HEK293 (cell line): ENCODE data around the gene FHIT.

Experiments
- CTCF ChIA-PET: fragments of 350-600 bp; formaldehyde crosslinking; extraction: SDS; loops from one replicate; lab custom pipeline; 2021; ENCODE audit warnings: antibody characterized with exemption; lab: Yijun Ruan, JAX
- POLR2A ChIA-PET: fragments of 300-600 bp; formaldehyde crosslinking; extraction: SDS; loops from one replicate; lab custom pipeline; 2020; ENCODE audit warnings: antibody characterized with exemption, inconsistent platforms; lab: Yijun Ruan, JAX
- H3K27ac ChIP-seq: fragments of 200-500 bp; sonication (Bioruptor generic); 2 replicates; pipeline ENCODE4 v1.5.1; 2014; ENCODE audit warnings: low read depth, low read length, control low read depth, inconsistent platforms; ENCODE audit errors: extremely low read depth
- H3K36me3 ChIP-seq, 2 experiments: fragments of 200-500 bp in 1 of 2; sonication (Bioruptor generic) in 1 of 2; 1 replicate in 1 of 2; 2 replicates in 1 of 2; pipeline ENCODE4 v1.5.1; 2014 to 2017; ENCODE audit warnings: inconsistent platforms in 2 of 2, low read length in 2 of 2; ENCODE audit not compliant: control insufficient read depth in 2 of 2, insufficient read depth in 1 of 2
- H3K4me1 ChIP-seq: fragments of 200-500 bp; sonication (Bioruptor generic); 2 replicates; pipeline ENCODE4 v1.5.1; 2014; ENCODE audit warnings: mild to moderate bottlenecking, low read length, inconsistent platforms; ENCODE audit not compliant: control insufficient read depth, insufficient read depth
- H3K4me3 ChIP-seq: 2 replicates; pipeline ENCODE4 v1.5.1; 2011; ENCODE audit warnings: low read depth, mild to moderate bottlenecking, control low read depth, low read length, moderate library complexity
- H3K9me3 ChIP-seq: fragments of 200-500 bp; sonication (Bioruptor generic); 2 replicates; pipeline ENCODE4 v1.5.1; 2014; ENCODE audit warnings: low read depth, low read length, inconsistent platforms; ENCODE audit not compliant: control insufficient read depth, insufficient read depth
- GFI1B ChIP-seq: fragments of 450-650 bp; formaldehyde crosslinking; IDR thresholded peaks from 2 replicates; pipeline ENCODE4 v1.5.1; 2016; ENCODE audit warnings: missing biosample characterization, missing genetic modification characterization
- KLF9 ChIP-seq: fragments of 450-650 bp; formaldehyde crosslinking; IDR thresholded peaks from 2 replicates; pipeline ENCODE4 v1.5.1; 2016; ENCODE audit warnings: missing biosample characterization, missing genetic modification characterization, low read depth
- MYNN ChIP-seq: fragments of 450-650 bp; formaldehyde crosslinking; IDR thresholded peaks from 2 replicates; pipeline ENCODE4 v1.5.1; 2016; ENCODE audit warnings: missing biosample characterization, missing genetic modification characterization, borderline replicate concordance
- PBX3 ChIP-seq: sonication (generic); formaldehyde crosslinking; IDR thresholded peaks from 2 replicates; pipeline ENCODE4 v1.8.1; 2022; ENCODE audit warnings: mild to moderate bottlenecking, moderate library complexity, missing genetic modification reagents
- PRDM10 ChIP-seq: fragments of 450-650 bp; formaldehyde crosslinking; IDR thresholded peaks from 2 replicates; pipeline ENCODE4 v1.5.1; 2016; ENCODE audit warnings: missing biosample characterization, missing genetic modification characterization
- PRDM4 ChIP-seq: fragments of 450-650 bp; formaldehyde crosslinking; IDR thresholded peaks from 2 replicates; pipeline ENCODE4 v1.5.1; 2017; ENCODE audit warnings: missing biosample characterization, missing genetic modification characterization
- RBAK ChIP-seq: fragments of 450-650 bp; formaldehyde crosslinking; IDR thresholded peaks from 2 replicates; pipeline ENCODE4 v1.5.1; 2016; ENCODE audit warnings: missing biosample characterization, missing genetic modification characterization
- SETDB1 ChIP-seq: IDR thresholded peaks from one replicate; pipeline ENCODE4 v1.6.1; 2017; ENCODE audit warnings: mild to moderate bottlenecking, low read length, moderate library complexity, mixed read lengths; ENCODE audit not compliant: insufficient read length
- SP2 ChIP-seq: fragments of 450-650 bp; formaldehyde crosslinking; IDR thresholded peaks from 2 replicates; pipeline ENCODE4 v1.5.1; 2016; ENCODE audit warnings: missing biosample characterization, missing genetic modification characterization
- SP7 ChIP-seq: fragments of 450-650 bp; formaldehyde crosslinking; IDR thresholded peaks from 2 replicates; pipeline ENCODE4 v1.5.1; 2016; ENCODE audit warnings: missing biosample characterization, missing genetic modification characterization
- TRIM28 ChIP-seq: IDR thresholded peaks from 2 replicates; pipeline ENCODE4 v1.6.1; 2011; ENCODE audit warnings: low read length, control low read depth, borderline replicate concordance
- ZBTB20 ChIP-seq: fragments of 450-650 bp; formaldehyde crosslinking; IDR thresholded peaks from 2 replicates; pipeline ENCODE4 v1.5.1; 2016; ENCODE audit warnings: missing biosample characterization, missing genetic modification characterization
- ZBTB44 ChIP-seq: fragments of 450-650 bp; IDR thresholded peaks from 2 replicates; pipeline ENCODE4 v1.5.1; 2018; ENCODE audit warnings: missing biosample characterization, mild to moderate bottlenecking, missing genetic modification characterization
- ZEB2 ChIP-seq: fragments of 450-650 bp; formaldehyde crosslinking; IDR thresholded peaks from 2 replicates; pipeline ENCODE4 v1.5.1; 2016; ENCODE audit warnings: missing biosample characterization, missing genetic modification characterization
- ZNF132 ChIP-seq: fragments of 450-650 bp; formaldehyde crosslinking; IDR thresholded peaks from 2 replicates; pipeline ENCODE4 v1.5.1; 2017; ENCODE audit warnings: missing biosample characterization, missing genetic modification characterization, borderline replicate concordance
- ZNF239 ChIP-seq: fragments of 450-650 bp; formaldehyde crosslinking; IDR thresholded peaks from 2 replicates; pipeline ENCODE4 v1.5.1; 2016; ENCODE audit warnings: missing biosample characterization, missing genetic modification characterization
- ZNF280D ChIP-seq: fragments of 450-650 bp; formaldehyde crosslinking; IDR thresholded peaks from 2 replicates; pipeline ENCODE4 v1.5.1; 2016; ENCODE audit warnings: missing biosample characterization, missing genetic modification characterization
- ZNF324 ChIP-seq: fragments of 450-650 bp; formaldehyde crosslinking; IDR thresholded peaks from 2 replicates; pipeline ENCODE4 v1.5.1; 2016; ENCODE audit warnings: missing biosample characterization, missing genetic modification characterization
- ZNF366 ChIP-seq: fragments of 450-650 bp; formaldehyde crosslinking; conservative IDR thresholded peaks from 2 replicates; pipeline ENCODE4 v1.5.1; 2016; ENCODE audit warnings: missing biosample characterization, missing genetic modification characterization
- ZNF404 ChIP-seq: fragments of 450-650 bp; formaldehyde crosslinking; IDR thresholded peaks from 2 replicates; pipeline ENCODE4 v1.5.1; 2017; ENCODE audit warnings: missing biosample characterization, missing genetic modification characterization
- ZNF48 ChIP-seq: fragments of 450-650 bp; formaldehyde crosslinking; IDR thresholded peaks from 2 replicates; pipeline ENCODE4 v1.5.1; 2016; ENCODE audit warnings: missing biosample characterization, missing genetic modification characterization
- ZNF514 ChIP-seq: fragments of 450-650 bp; formaldehyde crosslinking; IDR thresholded peaks from 2 replicates; pipeline ENCODE4 v1.5.1; 2016; ENCODE audit warnings: missing biosample characterization, missing genetic modification characterization
- ZNF521 ChIP-seq: fragments of 450-650 bp; formaldehyde crosslinking; IDR thresholded peaks from 2 replicates; pipeline ENCODE4 v1.5.1; 2017; ENCODE audit warnings: missing biosample characterization, mild to moderate bottlenecking, missing genetic modification characterization
- ZNF707 ChIP-seq: fragments of 450-650 bp; formaldehyde crosslinking; IDR thresholded peaks from 2 replicates; pipeline ENCODE4 v1.5.1; 2016; ENCODE audit warnings: missing biosample characterization, missing genetic modification characterization
- ZNF830 ChIP-seq: fragments of 450-650 bp; IDR thresholded peaks from 2 replicates; pipeline ENCODE4 v1.5.0; 2018; ENCODE audit warnings: missing biosample characterization, missing genetic modification characterization, low read depth, mild to moderate bottlenecking, moderate library complexity
- ZSCAN23 ChIP-seq: fragments of 450-650 bp; formaldehyde crosslinking; IDR thresholded peaks from 2 replicates; pipeline ENCODE4 v1.5.1; 2016; ENCODE audit warnings: missing biosample characterization, missing genetic modification characterization

Gene FHIT

GRCh38 chr3:59831394-59831793 is 1419.9 kb downstream of the FHIT start:
- CTCF ChIA-PET: no interaction called here
- TF ChIP-seq ZNF521 (no peak), ZNF404 (no peak), ZNF239 (tag by site-specific recombination) (no peak), RBAK (no peak), ZEB2 (no peak), ZNF707 (tag by site-specific recombination) (no peak), ZNF324 (tag by site-specific recombination) (no peak), ZNF366 (tag by site-specific recombination) (no peak), PRDM4 (tag by site-specific recombination) (no peak)
- Histone ChIP-seq H3K9me3 (no peaks in the 10 kb centered on the region), H3K36me3 (no peaks in the 10 kb centered on the region), H3K27ac (no peak overlapping the region), H3K4me3 (no peak overlapping the region), H3K4me1 (no peaks in the 10 kb centered on the region)
- POLR2A ChIA-PET: no interaction called here

- Histone ChIP-seq H3K4me3 (no peak overlapping the region), H3K36me3 (no peaks in the 10 kb centered on the region), H3K4me1 (no peaks in the 10 kb centered on the region), H3K9me3 (no peaks in the 10 kb centered on the region), H3K27ac (no peak overlapping the region)
- ChIA-PET CTCF (no interaction called here), POLR2A (no interaction called here)
- TF ChIP-seq ZNF280D (tag by site-specific recombination): no peak
- TF ChIP-seq TRIM28: no peak
- TF ChIP-seq ZSCAN23: no peak
- TF ChIP-seq MYNN: no peak
- no peak for TF ChIP-seq ZBTB44
- no peak for TF ChIP-seq SP2 (tag by site-specific recombination)
- no peak for TF ChIP-seq SETDB1
- TF ChIP-seq ZNF48 (tag by site-specific recombination): no peak
- no peak for TF ChIP-seq ZNF514
- no peak for TF ChIP-seq ZBTB20 (tag by site-specific recombination)
- no peak for TF ChIP-seq ZNF132 (tag by site-specific recombination)
- TF ChIP-seq ZNF521: no peak
- no peak for TF ChIP-seq PBX3 (CRISPR knock-in tag)
- no peak for TF ChIP-seq ZNF830
- no peak for TF ChIP-seq SP7 (tag by site-specific recombination)
- no peak for TF ChIP-seq ZEB2
- no peak for TF ChIP-seq KLF9
- no peak for TF ChIP-seq GFI1B (tag by site-specific recombination)
- no peak for TF ChIP-seq PRDM10 (tag by site-specific recombination)
Observed at GRCh38 chr3:59829527-59829926, 1421.7 kb downstream of the FHIT start.
